B cell (primary cell): ENCODE data around the gene TIMM50. TPM values are rescaled to one million over a fixed set of nuclear protein-coding genes. Genes with fewer than 3 reads are reported as not detected.

Source experiments
- ATAC-seq: fragments of 200-7000 bp; cut with Tn5 transposase; one replicate; pipeline ENCODE4 v1.10.0; 2021; ENCODE audit warnings: low read depth, mild to moderate bottlenecking, moderate number of reproducible peaks, moderate library complexity
- CTCF ChIA-PET: fragments of 350-600 bp; sonication (Branson Sonifier 250); formaldehyde crosslinking; loops from one replicate; lab custom pipeline; 2021; ENCODE audit warnings: antibody characterized with exemption, inconsistent platforms; lab: Charles Lee
- POLR2A ChIA-PET: fragments of 350-600 bp; sonication (Branson Sonifier 250); formaldehyde crosslinking; loops from one replicate; lab custom pipeline; 2021; ENCODE audit warnings: antibody characterized with exemption; lab: Charles Lee
- DNase-seq: peaks from one replicate; pipeline ENCODE4 v3.0.0; 2013
- H2AFZ ChIP-seq: 2 replicates; pipeline ENCODE4 v1.6.1; 2012; ENCODE audit warnings: mild to moderate bottlenecking, low read depth, low read length; ENCODE audit not compliant: insufficient read depth, poor library complexity, severe bottlenecking
- H3K27ac ChIP-seq, 2 donors: 1 replicate in 1 of 2; 2 replicates in 1 of 2; pipeline ENCODE4 v1.5.1; 2012 to 2013; ENCODE audit warnings: low read length in 2 of 2, mild to moderate bottlenecking in 2 of 2, moderate library complexity in 1 of 2
- H3K27me3 ChIP-seq, 4 experiments: fragments of 200-600 bp in 1 of 4; sonication (generic) in 1 of 4; replicated peaks in 1 of 4; 1 replicate in 2 of 4; 2 replicates in 2 of 4; pipeline versions ENCODE4 v1.6.1 to v1.7.0; 2013 to 2016; ENCODE audit warnings: low read length in 3 of 4, mild to moderate bottlenecking in 2 of 4, mixed read lengths in 1 of 4, moderate library complexity in 1 of 4; ENCODE audit not compliant: insufficient read depth in 4 of 4, control insufficient read depth in 3 of 4; ENCODE audit errors: control extremely low read depth in 1 of 4
- H3K36me3 ChIP-seq, 2 experiments: replicated peaks in 1 of 2; 1 replicate in 1 of 2; 2 replicates in 1 of 2; pipeline versions ENCODE4 v1.6.1 to v1.7.1; 2013; ENCODE audit warnings: low read length in 1 of 2; ENCODE audit not compliant: insufficient read depth in 2 of 2, control insufficient read depth in 1 of 2; ENCODE audit errors: control extremely low read depth in 1 of 2, extremely low read depth in 1 of 2
- H3K4me1 ChIP-seq, 2 donors: fragments of 200-600 bp in 1 of 2; sonication (generic) in 1 of 2; 1 replicate in 1 of 2; 2 replicates in 1 of 2; pipeline versions ENCODE4 v1.5.1 to v1.6.1; 2013 to 2017; ENCODE audit warnings: low read length in 2 of 2; ENCODE audit not compliant: control insufficient read depth in 2 of 2, insufficient read depth in 2 of 2
- H3K4me2 ChIP-seq: replicated peaks from 2 replicates; pipeline ENCODE3; 2012; ENCODE audit warnings: mild to moderate bottlenecking, low read depth, low read length; ENCODE audit not compliant: poor library complexity, severe bottlenecking
- H3K4me3 ChIP-seq, 5 experiments: fragments of 200-600 bp in 1 of 5; sonication (generic) in 1 of 5; 1 replicate in 3 of 5; 2 replicates in 2 of 5; pipeline versions ENCODE4 v1.5.1 to v1.7.0; 2011 to 2016; ENCODE audit warnings: low read length in 4 of 5, mild to moderate bottlenecking in 4 of 5, low read depth in 2 of 5, control low read depth in 1 of 5, moderate library complexity in 1 of 5; ENCODE audit not compliant: insufficient read depth in 1 of 5; ENCODE audit errors: control extremely low read depth in 1 of 5, extremely low read depth in 1 of 5
- H3K79me2 ChIP-seq: fragments of 200-600 bp; sonication (generic); one replicate; pipeline ENCODE4 v1.6.0; 2016; ENCODE audit warnings: low read length; ENCODE audit not compliant: control insufficient read depth, insufficient read depth
- H3K9ac ChIP-seq: fragments of 200-600 bp; sonication (generic); 2 replicates; pipeline ENCODE4 v1.6.1; 2017; ENCODE audit warnings: mild to moderate bottlenecking, low read length, moderate library complexity
- H3K9me3 ChIP-seq, 3 donors: one replicate each; pipeline versions ENCODE4 v1.6.1 to v1.7.1; 2013; ENCODE audit warnings: low read length in 2 of 3; ENCODE audit not compliant: control insufficient read depth in 2 of 3, insufficient read depth in 1 of 3; ENCODE audit errors: control extremely low read depth in 1 of 3
- H4K20me1 ChIP-seq: 2 replicates; pipeline ENCODE4 v1.6.0; 2012; ENCODE audit warnings: mild to moderate bottlenecking, low read length; ENCODE audit not compliant: insufficient read depth, control insufficient read depth, poor library complexity, severe bottlenecking
- H3K27ac Mint-ChIP-seq: one replicate; pipeline ENCODE4 v1.8.0; 2021; ENCODE audit warnings: mixed read lengths
- H3K27me3 Mint-ChIP-seq: one replicate; pipeline ENCODE4 v1.8.0; 2021; ENCODE audit warnings: mixed read lengths
- H3K4me1 Mint-ChIP-seq: one replicate; pipeline ENCODE4 v1.8.0; 2021; ENCODE audit warnings: mixed read lengths
- H3K4me3 Mint-ChIP-seq: one replicate; pipeline ENCODE4 v1.8.0; 2021; ENCODE audit warnings: mixed read lengths
- H3K9me3 Mint-ChIP-seq: one replicate; pipeline ENCODE4 v1.8.0; 2022; ENCODE audit warnings: mixed read lengths; ENCODE audit not compliant: insufficient read depth
- EZH2 ChIP-seq: IDR thresholded peaks from 2 replicates; pipeline ENCODE4 v1.6.1; 2012; ENCODE audit warnings: borderline replicate concordance, low read depth, mild to moderate bottlenecking, moderate library complexity, low read length; ENCODE audit not compliant: insufficient read depth, poor library complexity, severe bottlenecking
- WGBS: methylation state at CpG from one replicate; pipeline ENCODE4 v1.1.5; 2013; ENCODE audit warnings: missing lambda C conversion rate; ENCODE audit not compliant: insufficient coverage; 5-methylcytosine and 5-hydroxymethylcytosine counted together
- intact Hi-C: fragments of 100-400 bp; cut with micrococcal nuclease; formaldehyde crosslinking; loops from one replicate; pipeline ENCODE4 v1.10.0; 2022
- polyA plus RNA-seq: library from polyadenylated mRNA; depleted of rRNA; stranded (reverse); fragments of >200 nt; gene quantifications from 2 replicates; pipeline ENCODE4 v1.2.3, GENCODE V29; 2012
- total RNA-seq, 2 donors: library from RNA; stranded (reverse); fragments of 120-200 nt in 1 of 2; gene quantifications; 1 replicate in 1 of 2; 2 replicates in 1 of 2; pipeline versions ENCODE4 v1.2.3 to v1.2.4, GENCODE V29; 2013 to 2022
- TF ChIP-seq, protein P1 (sequence below): fragments of 200-600 bp; IDR thresholded peaks from one replicate; pipeline ENCODE4 v1.8.0; 2022; ENCODE audit warnings: antibody characterized with exemption, mild to moderate bottlenecking

The TIMM50 gene
- total and polyA plus RNA-seq, 2 donors (not counting 1 experiment from before 2014, with no cell fraction given) = 25.7 to 55.3 TPM

DNA sequence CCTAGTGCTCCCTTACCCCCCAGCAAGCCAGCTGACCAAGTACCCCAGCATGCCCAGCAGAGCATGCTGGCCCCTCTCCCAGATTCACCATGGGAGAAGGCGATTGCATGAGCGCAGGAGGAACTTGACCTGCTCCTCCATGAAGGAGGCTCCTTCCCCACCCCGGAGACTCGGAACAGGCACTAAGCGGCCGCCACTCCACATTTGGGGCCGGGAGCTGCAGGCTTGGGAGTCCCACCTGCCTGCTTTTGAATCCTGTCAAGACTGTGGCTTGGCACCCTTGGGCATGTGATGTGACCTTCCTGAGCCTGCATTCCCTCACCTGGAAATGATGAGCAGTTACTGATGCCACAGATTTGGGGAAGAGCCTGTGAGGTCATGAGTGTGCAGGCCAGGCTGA, 12.7 kb upstream of the TIMM50 start:
- Histone ChIP-seq H3K4me2 (no peak overlapping the region), H2AFZ (no peak overlapping the region), H3K9ac (no peak overlapping the region), H3K4me3 (no peak overlapping the region), H3K9me3 (no peaks in the 10 kb centered on the region), H3K27me3 (no peaks in the 10 kb centered on the region), H3K27ac (no peak overlapping the region), H3K36me3 (peaks cover 17 to 94% of the 10 kb centered on the region in 2 experiments), H3K4me1 (no peaks in the 10 kb centered on the region), H3K79me2 (peaks cover 27% of the 10 kb centered on the region), H4K20me1 (peaks cover 61% of the 10 kb centered on the region)
- intact Hi-C loops = no loop called here
- no peak overlapping the region for H3K4me3 Mint-ChIP-seq
- H3K4me1 Mint-ChIP-seq = no peaks in the 10 kb centered on the region
- no peak for ATAC-seq
- H3K27ac Mint-ChIP-seq = no peak overlapping the region
- ChIA-PET CTCF (interaction anchor here (1.0 to 2.4 kb wide), 3 partner anchors 9 to 27 kb away, joined by 3 to 6 read pairs (median 3); no protein-coding TSS in a partner anchor), POLR2A (interaction anchor here (0.7 kb wide), 1 partner anchor 33 kb away, joined by 3 read pairs; no protein-coding TSS in a partner anchor)
- no peaks in the 10 kb centered on the region for H3K27me3 Mint-ChIP-seq
- TF ChIP-seq, protein P1, sequence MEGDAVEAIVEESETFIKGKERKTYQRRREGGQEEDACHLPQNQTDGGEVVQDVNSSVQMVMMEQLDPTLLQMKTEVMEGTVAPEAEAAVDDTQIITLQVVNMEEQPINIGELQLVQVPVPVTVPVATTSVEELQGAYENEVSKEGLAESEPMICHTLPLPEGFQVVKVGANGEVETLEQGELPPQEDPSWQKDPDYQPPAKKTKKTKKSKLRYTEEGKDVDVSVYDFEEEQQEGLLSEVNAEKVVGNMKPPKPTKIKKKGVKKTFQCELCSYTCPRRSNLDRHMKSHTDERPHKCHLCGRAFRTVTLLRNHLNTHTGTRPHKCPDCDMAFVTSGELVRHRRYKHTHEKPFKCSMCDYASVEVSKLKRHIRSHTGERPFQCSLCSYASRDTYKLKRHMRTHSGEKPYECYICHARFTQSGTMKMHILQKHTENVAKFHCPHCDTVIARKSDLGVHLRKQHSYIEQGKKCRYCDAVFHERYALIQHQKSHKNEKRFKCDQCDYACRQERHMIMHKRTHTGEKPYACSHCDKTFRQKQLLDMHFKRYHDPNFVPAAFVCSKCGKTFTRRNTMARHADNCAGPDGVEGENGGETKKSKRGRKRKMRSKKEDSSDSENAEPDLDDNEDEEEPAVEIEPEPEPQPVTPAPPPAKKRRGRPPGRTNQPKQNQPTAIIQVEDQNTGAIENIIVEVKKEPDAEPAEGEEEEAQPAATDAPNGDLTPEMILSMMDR = no peak
- no peak for TF ChIP-seq EZH2
- no peak for DNase-seq
- H3K9me3 Mint-ChIP-seq = no peaks in the 10 kb centered on the region
- WGBS = 94% methylated on average over 7 of the region's 7 CpGs

DNA sequence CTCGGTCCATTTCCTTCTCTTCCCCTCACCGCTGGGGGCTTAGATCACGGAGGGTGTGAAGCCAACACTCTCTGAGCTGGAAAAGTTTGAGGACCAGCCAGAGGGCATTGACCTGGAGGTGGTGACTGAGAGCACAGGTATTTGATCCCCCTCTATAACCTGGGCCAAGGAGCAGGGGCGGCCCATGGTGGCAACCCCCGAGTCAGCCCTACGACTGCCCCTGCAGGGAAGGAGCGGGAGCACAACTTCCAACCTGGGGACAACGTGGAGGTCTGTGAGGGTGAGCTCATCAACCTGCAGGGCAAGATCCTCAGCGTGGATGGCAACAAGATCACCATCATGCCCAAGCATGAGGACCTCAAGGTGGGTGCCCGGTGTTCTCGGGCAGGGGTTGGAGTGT, 11.6 kb upstream of the TIMM50 start:
- no peak overlapping the region for H3K27ac ChIP-seq
- no peak overlapping the region for H2AFZ ChIP-seq
- intact Hi-C loops = no loop called here
- ATAC-seq = no peak
- peaks cover 59% of the 10 kb centered on the region for H4K20me1 ChIP-seq
- H3K4me2 ChIP-seq = no peak overlapping the region
- no peaks in the 10 kb centered on the region for H3K9me3 ChIP-seq
- TF ChIP-seq EZH2 = no peak
- TF ChIP-seq, protein P1 = no peak
- H3K4me1 ChIP-seq = no peaks in the 10 kb centered on the region
- no peak overlapping the region for H3K9ac ChIP-seq
- peaks cover 20% of the 10 kb centered on the region for H3K79me2 ChIP-seq
- ChIA-PET CTCF (no interaction called here), POLR2A (no interaction called here)
- Mint-ChIP-seq H3K27ac (no peak overlapping the region), H3K4me3 (no peak overlapping the region), H3K27me3 (no peaks in the 10 kb centered on the region), H3K4me1 (peaks cover under 1% of the 10 kb centered on the region), H3K9me3 (no peaks in the 10 kb centered on the region)
- 95% methylated on average over 9 of the region's 11 CpGs for WGBS
- H3K4me3 ChIP-seq = no peak overlapping the region
- H3K36me3 ChIP-seq = peaks cover 14 to 97% of the 10 kb centered on the region in 2 experiments
- DNase-seq = no peak
- no peaks in the 10 kb centered on the region for H3K27me3 ChIP-seq
